ENCODE data around the gene ARL4D.

The ARL4D gene

DNA sequence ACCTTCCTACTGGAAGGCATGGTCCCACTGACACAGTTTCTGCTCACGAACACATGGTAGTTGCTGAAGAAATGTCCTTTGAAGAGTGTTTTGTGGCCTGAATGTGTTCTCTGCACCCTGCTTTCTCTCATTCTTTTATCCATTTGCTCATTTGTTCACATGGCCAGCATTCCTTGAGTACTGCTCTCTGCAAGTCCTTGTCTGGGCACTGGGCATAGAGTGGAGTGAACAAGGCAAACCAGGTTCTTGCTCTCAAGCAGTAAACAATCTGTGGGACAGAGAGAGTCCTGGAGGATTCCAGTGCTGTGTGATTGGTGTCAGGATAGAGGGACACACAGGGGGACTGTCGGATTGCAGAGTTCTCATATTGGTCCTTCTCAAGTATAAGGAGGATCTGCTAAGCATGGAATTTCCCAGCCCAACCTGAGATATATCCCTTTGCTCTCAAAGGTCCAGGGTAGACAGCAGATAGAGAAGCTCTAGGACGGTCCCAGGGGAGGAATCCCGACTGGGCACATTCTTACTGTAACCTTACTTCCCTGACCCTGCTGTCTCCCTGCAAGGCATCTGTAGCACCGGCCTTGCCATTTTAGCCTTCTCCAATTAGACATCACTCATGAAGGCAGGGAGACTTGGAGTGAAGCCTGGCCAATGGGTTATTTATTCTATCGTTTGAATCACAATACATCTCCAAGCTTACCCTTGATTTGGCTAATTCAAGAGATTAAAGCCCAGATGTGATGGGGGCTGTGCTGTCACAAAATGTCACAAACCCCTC, 32.3 kb downstream of the ARL4D start:
- ChIA-PET POLR2A (no interaction called here), CTCF (no interaction called here)
- no peak for DNase-seq (ENCODE audit: extremely low spot score)
- TF ChIP-seq, protein P1, sequence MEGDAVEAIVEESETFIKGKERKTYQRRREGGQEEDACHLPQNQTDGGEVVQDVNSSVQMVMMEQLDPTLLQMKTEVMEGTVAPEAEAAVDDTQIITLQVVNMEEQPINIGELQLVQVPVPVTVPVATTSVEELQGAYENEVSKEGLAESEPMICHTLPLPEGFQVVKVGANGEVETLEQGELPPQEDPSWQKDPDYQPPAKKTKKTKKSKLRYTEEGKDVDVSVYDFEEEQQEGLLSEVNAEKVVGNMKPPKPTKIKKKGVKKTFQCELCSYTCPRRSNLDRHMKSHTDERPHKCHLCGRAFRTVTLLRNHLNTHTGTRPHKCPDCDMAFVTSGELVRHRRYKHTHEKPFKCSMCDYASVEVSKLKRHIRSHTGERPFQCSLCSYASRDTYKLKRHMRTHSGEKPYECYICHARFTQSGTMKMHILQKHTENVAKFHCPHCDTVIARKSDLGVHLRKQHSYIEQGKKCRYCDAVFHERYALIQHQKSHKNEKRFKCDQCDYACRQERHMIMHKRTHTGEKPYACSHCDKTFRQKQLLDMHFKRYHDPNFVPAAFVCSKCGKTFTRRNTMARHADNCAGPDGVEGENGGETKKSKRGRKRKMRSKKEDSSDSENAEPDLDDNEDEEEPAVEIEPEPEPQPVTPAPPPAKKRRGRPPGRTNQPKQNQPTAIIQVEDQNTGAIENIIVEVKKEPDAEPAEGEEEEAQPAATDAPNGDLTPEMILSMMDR (IDR thresholded peaks at IDR 0.05; ENCODE audit: control extremely low read depth, extremely low read depth, low read depth, missing control alignments), result no peak

DNA sequence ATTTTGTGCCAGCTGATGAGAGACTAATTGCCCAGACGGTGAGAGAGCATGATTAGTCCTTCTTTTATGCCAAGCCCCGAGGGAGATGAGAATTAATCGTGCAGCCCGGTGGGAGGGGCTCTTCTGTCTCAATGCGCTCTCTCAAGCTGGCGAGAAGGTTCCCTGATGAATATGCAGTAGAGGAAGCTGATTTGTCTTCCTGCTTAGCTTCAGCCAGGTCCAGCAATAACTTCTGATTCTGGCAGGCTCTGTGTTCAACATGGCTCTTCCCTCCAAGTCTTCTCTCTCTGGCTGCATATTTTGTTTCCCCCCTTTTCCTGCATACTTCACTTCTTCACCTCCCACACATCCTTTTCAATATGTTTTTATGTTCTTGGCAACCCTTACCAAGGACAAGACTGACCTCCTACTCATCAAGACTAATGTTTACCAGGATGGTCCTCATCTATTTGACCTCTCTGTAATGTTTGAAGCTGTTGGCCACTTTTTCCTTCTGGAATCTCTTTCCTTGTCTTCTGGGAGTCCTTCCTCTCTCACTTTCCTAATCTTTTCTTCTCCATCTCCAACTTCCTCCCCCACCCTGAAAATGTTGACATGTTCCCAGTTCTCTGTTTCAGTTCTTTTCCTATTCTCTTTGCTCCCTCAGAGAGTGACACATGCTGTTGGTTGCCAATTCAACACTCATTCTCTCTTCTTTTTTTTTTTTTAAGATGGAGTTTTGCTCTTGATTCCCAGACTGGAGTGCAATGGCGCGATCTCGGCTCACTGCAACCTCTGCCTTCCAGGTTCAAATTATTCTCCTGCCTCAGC, 33.1 kb downstream of the ARL4D start:
- CTCF ChIA-PET, result no interaction called here

DNA sequence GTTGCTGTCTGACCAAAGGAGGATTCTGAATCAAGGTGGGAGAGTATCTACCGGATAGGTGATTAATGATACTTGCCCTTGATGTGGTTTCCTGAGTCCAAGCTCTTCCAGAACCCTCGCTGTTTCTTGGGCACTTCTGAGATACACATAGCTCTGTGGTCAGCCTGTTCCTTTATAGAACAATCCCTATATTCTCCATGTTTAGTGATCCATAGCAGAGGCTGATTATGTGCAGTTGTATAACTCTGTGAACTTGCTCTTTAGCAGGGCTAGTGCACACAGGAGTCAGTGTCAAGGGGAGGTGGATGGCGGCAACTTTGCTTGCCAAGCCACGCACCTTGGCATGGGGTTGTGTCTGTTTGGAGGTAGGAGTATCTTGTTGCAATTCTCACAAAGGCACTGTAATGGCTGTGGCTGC, 36.1 kb downstream of the ARL4D start:
- TF ChIP-seq, protein P1 (IDR thresholded peaks at IDR 0.05; ENCODE audit: control extremely low read depth, extremely low read depth, low read depth, missing control alignments), result no peak
- ChIA-PET POLR2A (no interaction called here), CTCF (no interaction called here)
- no peak for DNase-seq (ENCODE audit: extremely low spot score)

More for the DNA sequence above, 33.1 kb downstream of the ARL4D start:
- no peak for DNase-seq (ENCODE audit: extremely low spot score)
- POLR2A ChIA-PET, result no interaction called here
- TF ChIP-seq, protein P1 (IDR thresholded peaks at IDR 0.05; ENCODE audit: control extremely low read depth, extremely low read depth, low read depth, missing control alignments), result no peak

DNA sequence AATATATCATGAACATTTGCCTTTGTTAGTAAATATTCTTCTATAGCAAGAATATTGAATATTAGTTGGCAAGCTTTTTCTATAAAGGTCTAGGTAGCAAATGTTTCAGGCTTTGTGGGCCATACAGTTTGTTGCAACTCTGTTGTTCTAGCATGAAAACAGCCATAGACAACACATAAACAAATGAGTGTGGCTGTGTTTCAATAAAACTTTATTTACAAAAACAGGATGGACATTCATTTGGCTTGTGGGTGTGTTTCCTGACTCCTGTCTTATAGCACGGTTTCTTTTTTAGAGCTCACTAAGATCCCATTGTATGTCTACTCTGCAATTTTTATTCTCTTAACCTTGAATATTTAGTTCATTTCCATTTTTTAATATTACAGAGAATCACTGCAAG, 39.0 kb downstream of the ARL4D start:
- POLR2A ChIA-PET, result interaction anchor here (0.6 kb wide), 1 partner anchor 268 kb away, joined by 3 read pairs; no protein-coding TSS in a partner anchor
- CTCF ChIA-PET, result interaction anchor here (1.1 kb wide), 1 partner anchor 46 kb away, joined by 4 read pairs; the partner anchor contains the start of gene DHX8
- DNase-seq (ENCODE audit: extremely low spot score), result no peak
- TF ChIP-seq, protein P1 (IDR thresholded peaks at IDR 0.05; ENCODE audit: control extremely low read depth, extremely low read depth, low read depth, missing control alignments), result no peak

DNA sequence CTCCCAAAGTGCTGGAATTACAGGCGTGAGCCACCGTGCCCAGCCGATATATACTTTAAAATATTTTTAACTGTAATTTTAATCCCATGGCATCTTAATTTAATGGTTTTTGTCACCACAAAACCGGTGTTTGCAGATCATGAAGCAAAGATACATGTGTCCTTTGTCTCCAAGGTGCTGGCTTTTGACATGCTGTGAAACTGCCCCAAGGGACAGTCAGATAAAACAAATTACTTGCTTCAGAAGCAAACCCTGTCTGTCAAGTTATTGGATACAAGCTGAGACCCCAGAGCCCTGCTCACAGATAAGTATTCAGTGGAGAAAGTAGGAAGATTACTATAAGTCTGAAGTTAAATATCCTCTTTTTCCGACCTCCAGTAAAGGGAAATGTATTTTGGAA, 39.8 kb downstream of the ARL4D start:
- no peak for DNase-seq (ENCODE audit: extremely low spot score)
- ChIA-PET POLR2A (no interaction called here), CTCF (no interaction called here)
- TF ChIP-seq, protein P1 (IDR thresholded peaks at IDR 0.05; ENCODE audit: control extremely low read depth, extremely low read depth, low read depth, missing control alignments), result no peak

DNA sequence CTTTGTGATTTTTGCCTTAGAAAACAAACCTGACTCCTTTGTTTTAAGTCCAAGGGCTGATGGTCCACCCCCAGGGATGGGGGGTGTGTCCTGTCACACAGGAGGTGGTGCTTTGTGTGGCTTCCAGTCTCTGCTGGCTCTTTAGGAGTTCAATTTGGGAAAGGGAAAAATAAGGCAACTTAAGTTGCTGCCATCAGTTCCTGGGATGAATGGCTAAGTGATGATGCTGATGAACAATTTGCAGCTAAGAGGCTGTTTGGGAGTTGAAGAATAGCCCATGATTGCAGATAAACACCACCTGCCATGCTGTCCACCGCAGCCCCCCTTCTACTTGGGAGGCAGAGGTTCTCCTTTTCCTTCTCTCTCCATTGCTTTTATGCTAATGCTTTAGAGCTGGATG, 40.2 kb downstream of the ARL4D start:
- TF ChIP-seq, protein P1 (IDR thresholded peaks at IDR 0.05; ENCODE audit: control extremely low read depth, extremely low read depth, low read depth, missing control alignments), result no peak
- ChIA-PET POLR2A (no interaction called here), CTCF (no interaction called here)
- no peak for DNase-seq (ENCODE audit: extremely low spot score)

Data from GM10248 (cell line).